ENCODE data around the gene ASF1B. TPM values are rescaled to one million over a fixed set of nuclear protein-coding genes. Genes with fewer than 3 reads are reported as not detected.

Gene ASF1B
- polyA plus RNA-seq, 6 donors from 2014 or later = 1.8 to 4.1 (median 2.5) TPM

- Mint-ChIP-seq H3K4me1 (peaks cover 39 to 44% (median 42%) of the 10 kb centered on the region in 3 donors), H3K27me3 (no peaks in the 10 kb centered on the region), H3K9me3 (no peaks in the 10 kb centered on the region), H3K27ac (peak overlapping the region; percentile 93 to 100 (median 98)), H3K4me3 (peak overlapping the region; percentile 91 to 97 (median 94)), H3K36me3 (no peaks in the 10 kb centered on the region)
- ATAC-seq (ENCODE audit: low read depth in 2 of 2) = peak; percentile 20 to 21
- DNase-seq = peak; percentile 51
Observed at GRCh38 chr19:14118165-14119051, 18.0 kb downstream of the ASF1B start.

GRCh38 chr19:14117668-14118164, 18.7 kb downstream of the ASF1B start, which contains the start of gene PRKACA:
Gene PRKACA (minus strand): TSS chr19:14117762. CDS start chr19:14117547, 215 bp downstream.
- H3K4me3 Mint-ChIP-seq = peak within 1 kb of the TSS; percentile 92 to 98 (median 96)
- no peaks in the 10 kb centered on the region for H3K36me3 Mint-ChIP-seq
- no peaks in the 10 kb centered on the region for H3K27me3 Mint-ChIP-seq
- DNase-seq = peak; percentile 99
- H3K4me1 Mint-ChIP-seq = peaks cover 39 to 45% (median 44%) of the 10 kb centered on the region in 3 donors
- ATAC-seq (ENCODE audit: low read depth in 2 of 2) = peak; percentile 91
- peak within 1 kb of the TSS; percentile 93 to 100 (median 98) for H3K27ac Mint-ChIP-seq
- H3K9me3 Mint-ChIP-seq = no peaks in the 10 kb centered on the region

GRCh38 chr19:14116918-14117578, 19.3 kb downstream of the ASF1B start:
- H3K4me1 Mint-ChIP-seq = peaks cover 39 to 45% (median 44%) of the 10 kb centered on the region in 3 donors
- H3K27ac Mint-ChIP-seq = peak overlapping the region in 4 of 6 donors; percentile 24 to 89 (median 84)
- H3K9me3 Mint-ChIP-seq = no peaks in the 10 kb centered on the region
- peak overlapping the region; percentile 80 to 95 (median 93) for H3K4me3 Mint-ChIP-seq
- no peaks in the 10 kb centered on the region for H3K36me3 Mint-ChIP-seq
- ATAC-seq (ENCODE audit: low read depth in 2 of 2) (no peak), DNase-seq (no peak)
- no peaks in the 10 kb centered on the region for H3K27me3 Mint-ChIP-seq

GRCh38 chr19:14116525-14116917, 19.9 kb downstream of the ASF1B start:
- H3K9me3 Mint-ChIP-seq = no peaks in the 10 kb centered on the region
- ATAC-seq (ENCODE audit: low read depth in 2 of 2) = no peak
- no peaks in the 10 kb centered on the region for H3K36me3 Mint-ChIP-seq
- peaks cover 39 to 45% (median 44%) of the 10 kb centered on the region in 3 donors for H3K4me1 Mint-ChIP-seq
- peak overlapping the region in 5 of 6 donors; percentile 24 to 94 (median 87) for H3K27ac Mint-ChIP-seq
- peak overlapping the region; percentile 80 to 95 (median 93) for H3K4me3 Mint-ChIP-seq
- no peak for DNase-seq
- H3K27me3 Mint-ChIP-seq = no peaks in the 10 kb centered on the region

- Mint-ChIP-seq H3K9me3 (no peaks in the 10 kb centered on the region), H3K4me3 (peak overlapping the region; percentile 37 to 95 (median 92)), H3K27ac (peak overlapping the region in 2 of 6 donors; percentile 62 to 74), H3K27me3 (no peaks in the 10 kb centered on the region), H3K4me1 (peaks cover 39 to 45% (median 44%) of the 10 kb centered on the region in 3 donors), H3K36me3 (no peaks in the 10 kb centered on the region)
- no peak for DNase-seq
- no peak for ATAC-seq (ENCODE audit: low read depth in 2 of 2)
Observed at GRCh38 chr19:14115756-14116155, 20.6 kb downstream of the ASF1B start.

GRCh38 chr19:14114854-14115253, 21.5 kb downstream of the ASF1B start:
- Mint-ChIP-seq H3K9me3 (no peaks in the 10 kb centered on the region), H3K27ac (peak overlapping the region in 3 of 6 donors; percentile 47 to 70 (median 56)), H3K27me3 (no peaks in the 10 kb centered on the region), H3K4me1 (peaks cover 39 to 47% (median 44%) of the 10 kb centered on the region in 3 donors), H3K4me3 (peak overlapping the region in 6 of 8 donors; percentile 5 to 84 (median 52)), H3K36me3 (no peaks in the 10 kb centered on the region)
- DNase-seq (peak; percentile 48), ATAC-seq (ENCODE audit: low read depth in 2 of 2) (no peak)

- Mint-ChIP-seq H3K27ac (peak overlapping the region in 1 of 6 donors; percentile 70), H3K9me3 (no peaks in the 10 kb centered on the region), H3K36me3 (no peaks in the 10 kb centered on the region), H3K4me3 (peak overlapping the region in 2 of 8 donors; percentile 5 to 84), H3K4me1 (peaks cover 39 to 46% (median 44%) of the 10 kb centered on the region in 3 donors), H3K27me3 (no peaks in the 10 kb centered on the region)
- DNase-seq = no peak
- ATAC-seq (ENCODE audit: low read depth in 2 of 2) = no peak
Observed at GRCh38 chr19:14114439-14114838, 21.9 kb downstream of the ASF1B start.

- Mint-ChIP-seq H3K27ac (peak overlapping the region in 2 of 6 donors; percentile 50 to 85), H3K27me3 (no peaks in the 10 kb centered on the region), H3K36me3 (no peaks in the 10 kb centered on the region), H3K4me1 (peaks cover 37 to 41% (median 40%) of the 10 kb centered on the region in 3 donors), H3K4me3 (peak overlapping the region in 2 of 8 donors; percentile 3 to 84), H3K9me3 (no peaks in the 10 kb centered on the region)
- DNase-seq (peak; percentile 30), ATAC-seq (ENCODE audit: low read depth in 2 of 2) (no peak)
Observed at GRCh38 chr19:14113762-14114414, 22.5 kb downstream of the ASF1B start.

GRCh38 chr19:14112809-14113385, 23.5 kb downstream of the ASF1B start:
- no peak overlapping the region for H3K27ac Mint-ChIP-seq
- H3K4me3 Mint-ChIP-seq = no peak overlapping the region
- no peaks in the 10 kb centered on the region for H3K9me3 Mint-ChIP-seq
- ATAC-seq (ENCODE audit: low read depth in 2 of 2) (no peak), DNase-seq (no peak)
- no peaks in the 10 kb centered on the region for H3K27me3 Mint-ChIP-seq
- no peaks in the 10 kb centered on the region for H3K36me3 Mint-ChIP-seq
- H3K4me1 Mint-ChIP-seq = peaks cover 31 to 35% (median 33%) of the 10 kb centered on the region in 3 donors

- H3K9me3 Mint-ChIP-seq = no peaks in the 10 kb centered on the region
- H3K36me3 Mint-ChIP-seq = no peaks in the 10 kb centered on the region
- no peak for DNase-seq
- no peak overlapping the region for H3K4me3 Mint-ChIP-seq
- ATAC-seq (ENCODE audit: low read depth in 2 of 2) = no peak
- no peaks in the 10 kb centered on the region for H3K27me3 Mint-ChIP-seq
- peaks cover 27 to 34% (median 33%) of the 10 kb centered on the region in 3 donors for H3K4me1 Mint-ChIP-seq
- H3K27ac Mint-ChIP-seq = no peak overlapping the region
Observed at GRCh38 chr19:14112051-14112808, 24.2 kb downstream of the ASF1B start.

- Mint-ChIP-seq H3K27ac (no peak overlapping the region), H3K27me3 (no peaks in the 10 kb centered on the region), H3K4me3 (peak overlapping the region in 1 of 8 donors; percentile 9), H3K9me3 (no peaks in the 10 kb centered on the region), H3K4me1 (peaks cover 21 to 28% (median 28%) of the 10 kb centered on the region in 3 donors), H3K36me3 (no peaks in the 10 kb centered on the region)
- DNase-seq (no peak), ATAC-seq (ENCODE audit: low read depth in 2 of 2) (no peak)
Observed at GRCh38 chr19:14111486-14111885, 24.9 kb downstream of the ASF1B start.

GRCh38 chr19:14110650-14111049, 25.7 kb downstream of the ASF1B start:
- Mint-ChIP-seq H3K4me1 (peaks cover 12 to 19% (median 19%) of the 10 kb centered on the region in 3 donors), H3K4me3 (no peak overlapping the region), H3K27ac (peak overlapping the region in 1 of 6 donors; percentile 20), H3K27me3 (no peaks in the 10 kb centered on the region), H3K9me3 (no peaks in the 10 kb centered on the region), H3K36me3 (no peaks in the 10 kb centered on the region)
- ATAC-seq (ENCODE audit: low read depth in 2 of 2) (no peak), DNase-seq (no peak)
